Sigmoid colon (tissue), 4 donors: ENCODE data around the gene MYCN.

ENCODE experiments used
- CTCF ChIP-seq, 4 experiments: fragments of 450-650 bp in 3 of 4; fragments of 200-600 bp in 1 of 4; IDR thresholded peaks; one replicate each; pipeline ENCODE4 v1.5.1; 2016 to 2019; ENCODE audit warnings: antibody characterized with exemption in 4 of 4, mild to moderate bottlenecking in 3 of 4, moderate library complexity in 2 of 4
- EP300 ChIP-seq, 4 donors: sonication (generic); formaldehyde crosslinking; IDR thresholded peaks; one replicate each; pipeline ENCODE4 v1.6.1; 2017; ENCODE audit warnings: antibody characterized with exemption in 4 of 4
- POLR2A ChIP-seq, 2 donors: fragments of 450-650 bp; IDR thresholded peaks; one replicate each; pipeline ENCODE4 v1.6.1; 2016; ENCODE audit warnings: antibody characterized with exemption in 2 of 2, mild to moderate bottlenecking in 2 of 2, moderate library complexity in 2 of 2
- POLR2AphosphoS5 ChIP-seq, 4 donors: sonication (generic); formaldehyde crosslinking; IDR thresholded peaks; one replicate each; pipeline ENCODE4 v1.6.1; 2017; ENCODE audit warnings: antibody characterized with exemption in 4 of 4

- no peak for TF ChIP-seq CTCF (IDR thresholded peaks at IDR 0.05)
- no peak for TF ChIP-seq POLR2A (IDR thresholded peaks at IDR 0.05)
- TF ChIP-seq POLR2AphosphoS5 (IDR thresholded peaks at IDR 0.05), result no peak
- no peak for TF ChIP-seq EP300 (IDR thresholded peaks at IDR 0.05)
These were observed 34.4 kb downstream of the MYCN start for GRCh38 chr2:15974565-15975260.
